Measurements from ENCODE around the gene EHD3. TPM values are rescaled to one million over a fixed set of nuclear protein-coding genes. Genes with fewer than 3 reads are reported as not detected.

Gene EHD3
- total and polyA plus RNA-seq, 2 of the 13 experiments (the other 11 are each of a cell fraction or from before 2014, with no cell fraction given) = 0.20 to 0.69 TPM

- CTCF ChIA-PET (ENCODE audit: low intra/inter-chr PET ratio, low total read pairs) = no interaction called here
Measured at GRCh38 chr2:31207790-31208189, 26.2 kb upstream of the EHD3 start.

More at GRCh38 chr2:31207790-31208189, 26.2 kb upstream of the EHD3 start:
- no peak for TF ChIP-seq JDP2 (CRISPR knock-in tag; IDR thresholded peaks at IDR 0.05; ENCODE audit: borderline replicate concordance)
- no peak for TF ChIP-seq TFDP2 (CRISPR knock-in tag; IDR thresholded peaks at IDR 0.05)
- no peak for TF ChIP-seq ZNF7 (CRISPR knock-in tag; IDR thresholded peaks at IDR 0.05)
- TF ChIP-seq, protein P1, sequence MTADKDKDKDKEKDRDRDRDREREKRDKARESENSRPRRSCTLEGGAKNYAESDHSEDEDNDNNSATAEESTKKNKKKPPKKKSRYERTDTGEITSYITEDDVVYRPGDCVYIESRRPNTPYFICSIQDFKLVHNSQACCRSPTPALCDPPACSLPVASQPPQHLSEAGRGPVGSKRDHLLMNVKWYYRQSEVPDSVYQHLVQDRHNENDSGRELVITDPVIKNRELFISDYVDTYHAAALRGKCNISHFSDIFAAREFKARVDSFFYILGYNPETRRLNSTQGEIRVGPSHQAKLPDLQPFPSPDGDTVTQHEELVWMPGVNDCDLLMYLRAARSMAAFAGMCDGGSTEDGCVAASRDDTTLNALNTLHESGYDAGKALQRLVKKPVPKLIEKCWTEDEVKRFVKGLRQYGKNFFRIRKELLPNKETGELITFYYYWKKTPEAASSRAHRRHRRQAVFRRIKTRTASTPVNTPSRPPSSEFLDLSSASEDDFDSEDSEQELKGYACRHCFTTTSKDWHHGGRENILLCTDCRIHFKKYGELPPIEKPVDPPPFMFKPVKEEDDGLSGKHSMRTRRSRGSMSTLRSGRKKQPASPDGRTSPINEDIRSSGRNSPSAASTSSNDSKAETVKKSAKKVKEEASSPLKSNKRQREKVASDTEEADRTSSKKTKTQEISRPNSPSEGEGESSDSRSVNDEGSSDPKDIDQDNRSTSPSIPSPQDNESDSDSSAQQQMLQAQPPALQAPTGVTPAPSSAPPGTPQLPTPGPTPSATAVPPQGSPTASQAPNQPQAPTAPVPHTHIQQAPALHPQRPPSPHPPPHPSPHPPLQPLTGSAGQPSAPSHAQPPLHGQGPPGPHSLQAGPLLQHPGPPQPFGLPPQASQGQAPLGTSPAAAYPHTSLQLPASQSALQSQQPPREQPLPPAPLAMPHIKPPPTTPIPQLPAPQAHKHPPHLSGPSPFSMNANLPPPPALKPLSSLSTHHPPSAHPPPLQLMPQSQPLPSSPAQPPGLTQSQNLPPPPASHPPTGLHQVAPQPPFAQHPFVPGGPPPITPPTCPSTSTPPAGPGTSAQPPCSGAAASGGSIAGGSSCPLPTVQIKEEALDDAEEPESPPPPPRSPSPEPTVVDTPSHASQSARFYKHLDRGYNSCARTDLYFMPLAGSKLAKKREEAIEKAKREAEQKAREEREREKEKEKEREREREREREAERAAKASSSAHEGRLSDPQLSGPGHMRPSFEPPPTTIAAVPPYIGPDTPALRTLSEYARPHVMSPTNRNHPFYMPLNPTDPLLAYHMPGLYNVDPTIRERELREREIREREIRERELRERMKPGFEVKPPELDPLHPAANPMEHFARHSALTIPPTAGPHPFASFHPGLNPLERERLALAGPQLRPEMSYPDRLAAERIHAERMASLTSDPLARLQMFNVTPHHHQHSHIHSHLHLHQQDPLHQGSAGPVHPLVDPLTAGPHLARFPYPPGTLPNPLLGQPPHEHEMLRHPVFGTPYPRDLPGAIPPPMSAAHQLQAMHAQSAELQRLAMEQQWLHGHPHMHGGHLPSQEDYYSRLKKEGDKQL (CRISPR knock-in tag; IDR thresholded peaks at IDR 0.05; ENCODE audit: low read depth) = no peak
- TF ChIP-seq, protein P2, sequence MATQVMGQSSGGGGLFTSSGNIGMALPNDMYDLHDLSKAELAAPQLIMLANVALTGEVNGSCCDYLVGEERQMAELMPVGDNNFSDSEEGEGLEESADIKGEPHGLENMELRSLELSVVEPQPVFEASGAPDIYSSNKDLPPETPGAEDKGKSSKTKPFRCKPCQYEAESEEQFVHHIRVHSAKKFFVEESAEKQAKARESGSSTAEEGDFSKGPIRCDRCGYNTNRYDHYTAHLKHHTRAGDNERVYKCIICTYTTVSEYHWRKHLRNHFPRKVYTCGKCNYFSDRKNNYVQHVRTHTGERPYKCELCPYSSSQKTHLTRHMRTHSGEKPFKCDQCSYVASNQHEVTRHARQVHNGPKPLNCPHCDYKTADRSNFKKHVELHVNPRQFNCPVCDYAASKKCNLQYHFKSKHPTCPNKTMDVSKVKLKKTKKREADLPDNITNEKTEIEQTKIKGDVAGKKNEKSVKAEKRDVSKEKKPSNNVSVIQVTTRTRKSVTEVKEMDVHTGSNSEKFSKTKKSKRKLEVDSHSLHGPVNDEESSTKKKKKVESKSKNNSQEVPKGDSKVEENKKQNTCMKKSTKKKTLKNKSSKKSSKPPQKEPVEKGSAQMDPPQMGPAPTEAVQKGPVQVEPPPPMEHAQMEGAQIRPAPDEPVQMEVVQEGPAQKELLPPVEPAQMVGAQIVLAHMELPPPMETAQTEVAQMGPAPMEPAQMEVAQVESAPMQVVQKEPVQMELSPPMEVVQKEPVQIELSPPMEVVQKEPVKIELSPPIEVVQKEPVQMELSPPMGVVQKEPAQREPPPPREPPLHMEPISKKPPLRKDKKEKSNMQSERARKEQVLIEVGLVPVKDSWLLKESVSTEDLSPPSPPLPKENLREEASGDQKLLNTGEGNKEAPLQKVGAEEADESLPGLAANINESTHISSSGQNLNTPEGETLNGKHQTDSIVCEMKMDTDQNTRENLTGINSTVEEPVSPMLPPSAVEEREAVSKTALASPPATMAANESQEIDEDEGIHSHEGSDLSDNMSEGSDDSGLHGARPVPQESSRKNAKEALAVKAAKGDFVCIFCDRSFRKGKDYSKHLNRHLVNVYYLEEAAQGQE (IDR thresholded peaks at IDR 0.05; ENCODE audit: borderline replicate concordance in 1 of 2, low read depth in 1 of 2, low read length in 2 of 2) = no peak
- no peak for TF ChIP-seq ZSCAN30 (CRISPR knock-in tag; IDR thresholded peaks at IDR 0.05)
- FAIRE-seq = no peak
- no peak for DNase-seq (ENCODE audit: low spot score)
- intact Hi-C loops (cut with micrococcal nuclease; ENCODE audit: unreplicated experiment) (no loop called here), in situ Hi-C loops (cut with HindIII; ENCODE audit: extremely low pct_ligation_motif_present, low pct_unique_long_range_greater_than_20kb) (no loop called here)
- no peak overlapping the region for H3K9ac ChIP-seq (ENCODE audit: insufficient read depth, low read depth, low read length)
- H3K4me3 ChIP-seq (replicated peaks in 1 of 3; ENCODE audit: insufficient read depth in 1 of 3, low read depth in 2 of 3, low read length in 3 of 3) = no peak overlapping the region
- no peaks in the 10 kb centered on the region for H4K20me1 ChIP-seq (ENCODE audit: insufficient read depth, low read length)
- WGBS (ENCODE audit: low lambda C conversion rate) = 0% methylated on average over 2 of the region's 2 CpGs
- peaks cover 0 to 6% of the 10 kb centered on the region in 2 experiments; a peak in 2 of 5 replicates for H3K27me3 ChIP-seq (ENCODE audit: control insufficient read depth in 1 of 2, insufficient read depth in 2 of 2, low read length in 2 of 2)
- H3K36me3 ChIP-seq (replicated peaks in 1 of 2; ENCODE audit: control insufficient read depth in 1 of 2, insufficient read depth in 2 of 2, low read length in 2 of 2) = no peaks in the 10 kb centered on the region
- H2AFZ ChIP-seq (ENCODE audit: low read length) = no peak overlapping the region
- no peaks in the 10 kb centered on the region for H3K4me1 ChIP-seq (ENCODE audit: insufficient read depth, low read length)
- BruUV-seq (replicated peaks) = no TSS peak
- H3K27ac ChIP-seq (ENCODE audit: extremely low read length, insufficient read depth, low read length) = no peak overlapping the region
- POLR2A ChIA-PET = no interaction called here
- H3K4me2 ChIP-seq (ENCODE audit: low read depth, low read length) = no peak overlapping the region
- ATAC-seq = no peak
- H3K79me2 ChIP-seq (ENCODE audit: insufficient read depth, low read length) = no peaks in the 10 kb centered on the region
- H3K9me3 ChIP-seq (ENCODE audit: low read length) = no peaks in the 10 kb centered on the region

Data from HepG2 (cell line).